H1 (cell line): ENCODE data around the gene LINC01488. TPM values are rescaled to one million over a fixed set of nuclear protein-coding genes. Genes with fewer than 3 reads are reported as not detected.

ENCODE experiments used
- EZH2 ChIP-seq: fragments of 200-600 bp; sonication (generic); IDR thresholded peaks from 2 replicates; pipeline ENCODE4 v1.7.1; 2012; ENCODE audit warnings: low read depth, mild to moderate bottlenecking, moderate library complexity, low read length, inconsistent platforms; ENCODE audit not compliant: severe bottlenecking
- JUN ChIP-seq: IDR thresholded peaks from 2 replicates; pipeline ENCODE4 v1.6.1; 2011; ENCODE audit warnings: low read depth, mild to moderate bottlenecking, improper control_type of control experiment, low read length
- POLR2A ChIP-seq, 2 experiments: IDR thresholded peaks; 1 replicate in 1 of 2; 2 replicates in 1 of 2; pipeline ENCODE4 v1.6.1; 2011; ENCODE audit warnings: low read depth in 2 of 2, low read length in 2 of 2, mild to moderate bottlenecking in 2 of 2; ENCODE audit errors: control extremely low read depth in 1 of 2
- TAF7 ChIP-seq: optimal IDR thresholded peaks from 2 replicates; pipeline ENCODE3; 2011; ENCODE audit warnings: low read depth, mild to moderate bottlenecking, inconsistent platforms, low read length, moderate library complexity, borderline replicate concordance
- polyA plus RNA-seq, 7 experiments: library from polyadenylated mRNA; depleted of rRNA in 3 of 7; stranded (reverse) in 5 of 7; unstranded in 2 of 7; fragments of >200 nt in 5 of 7; fragments of 200-250 nt in 2 of 7; gene quantifications; 1 replicate in 5 of 7; 2 replicates in 1 of 7; 4 replicates in 1 of 7; pipeline versions ENCODE4 v1.2.1 to v1.2.3, GENCODE V29; 2011 to 2013; ENCODE audit warnings: missing spikeins in 2 of 7, mixed read lengths in 2 of 7
- total RNA-seq: library from RNA; stranded (reverse); fragmentation: NEBNext Ultra II Directional; extraction: Animal tissue kit (Norgen Biotek cat#: 25700); gene quantifications from 2 replicates; pipeline ENCODE4 v1.2.1, GENCODE V29; 2021

The LINC01488 gene
- total and polyA plus RNA-seq, 2 of the 8 experiments (the other 6 are each of a cell fraction or from before 2014, with no cell fraction given), result not detected

DNA sequence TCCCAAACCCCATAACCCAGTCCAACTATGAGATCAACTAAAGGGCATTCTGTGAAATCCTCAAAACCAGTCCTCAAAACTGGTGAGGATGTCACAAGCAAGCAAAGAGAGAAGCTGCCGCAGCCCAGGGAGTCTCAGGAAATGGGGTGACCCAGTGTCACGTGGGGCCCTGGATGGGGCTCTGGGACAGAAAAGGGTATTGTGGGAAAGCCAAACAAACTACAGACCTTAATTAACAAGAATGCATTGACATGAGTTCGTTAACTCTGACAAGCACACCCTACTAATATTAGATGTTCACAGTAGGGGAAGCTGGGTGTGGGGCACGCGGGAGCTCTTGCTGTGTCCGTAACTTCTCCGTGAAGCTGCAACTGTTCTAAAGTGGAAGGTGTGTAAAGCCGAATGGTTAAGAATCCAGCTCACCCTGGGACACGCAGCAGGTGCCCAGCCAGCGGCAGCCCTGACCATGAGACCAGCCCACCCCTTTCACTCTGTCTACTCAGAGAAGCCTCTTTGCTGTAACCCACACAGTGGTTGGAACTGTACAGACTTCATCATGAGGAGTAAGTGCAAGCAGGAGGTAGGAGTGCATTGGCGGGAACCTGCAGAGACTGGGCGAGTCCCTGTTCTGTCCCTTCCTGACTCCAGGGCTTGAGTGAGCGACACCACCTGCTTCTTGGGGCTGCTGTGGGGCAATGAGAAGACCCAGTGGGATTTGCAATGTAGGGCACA lies 17.9 kb downstream of the LINC01488 start (continued):
- no peak for TF ChIP-seq JUN
- TF ChIP-seq EZH2, result no peak
- TF ChIP-seq TAF7, result no peak
- no peak for TF ChIP-seq POLR2A (IDR thresholded peaks at IDR 0.05; ENCODE audit: control extremely low read depth in 1 of 2, low read depth in 2 of 2, low read length in 2 of 2)
- TF ChIP-seq, all 59 proteins: peak for 0
